ENCODE results near the gene EEFSEC. TPM values are rescaled to one million over a fixed set of nuclear protein-coding genes. Genes with fewer than 3 reads are reported as not detected.

EEFSEC gene
- total RNA-seq, 1 donor from 2014 or later, result 7.1 TPM

DNA sequence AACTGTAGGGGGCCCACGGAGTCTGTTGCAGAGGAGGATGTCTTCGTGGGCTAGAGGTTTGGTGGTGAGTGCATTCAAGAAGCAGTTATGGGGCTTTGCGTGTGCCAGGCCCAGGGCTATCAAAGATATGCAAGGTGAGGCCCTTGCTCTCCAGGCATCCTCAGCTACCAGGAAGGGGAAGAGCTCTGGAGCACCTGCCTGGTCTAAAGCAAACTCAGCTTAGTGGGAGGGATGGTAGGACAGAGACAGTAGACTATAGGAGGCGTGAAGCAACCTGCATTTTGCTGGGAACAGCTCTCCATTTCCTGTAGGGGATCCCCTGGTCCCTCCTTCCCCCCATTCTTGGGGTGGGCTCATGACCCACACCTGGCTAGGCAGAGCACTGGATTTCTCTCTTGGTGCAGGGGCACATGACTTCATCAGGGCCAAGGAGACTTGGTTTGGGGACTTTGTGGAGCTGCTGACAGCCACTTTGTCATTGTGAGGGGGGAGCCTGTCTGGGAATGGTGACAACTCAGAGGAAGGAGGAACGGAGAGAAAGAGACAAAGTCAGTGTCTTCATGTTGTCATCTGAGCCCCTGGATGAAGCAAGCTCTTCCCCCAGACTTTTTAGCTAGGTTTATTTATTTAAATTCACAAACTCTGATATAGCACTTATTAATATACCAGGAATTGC, 8.6 kb upstream of the EEFSEC start:
- Mint-ChIP-seq H3K27ac (ENCODE audit: unreplicated experiment) (no peak overlapping the region), H3K4me1 (ENCODE audit: unreplicated experiment) (no peaks in the 10 kb centered on the region), H3K4me3 (ENCODE audit: unreplicated experiment) (no peak overlapping the region), H3K36me3 (ENCODE audit: low read depth, unreplicated experiment) (no peaks in the 10 kb centered on the region), H3K9me3 (ENCODE audit: unreplicated experiment) (no peaks in the 10 kb centered on the region), H3K27me3 (ENCODE audit: unreplicated experiment) (peaks cover 2% of the 10 kb centered on the region)
- DNase-seq (ENCODE audit: low spot score), result no peak
- TF ChIP-seq CTCF (IDR thresholded peaks at IDR 0.05; ENCODE audit: unreplicated experiment), result no peak

DNA sequence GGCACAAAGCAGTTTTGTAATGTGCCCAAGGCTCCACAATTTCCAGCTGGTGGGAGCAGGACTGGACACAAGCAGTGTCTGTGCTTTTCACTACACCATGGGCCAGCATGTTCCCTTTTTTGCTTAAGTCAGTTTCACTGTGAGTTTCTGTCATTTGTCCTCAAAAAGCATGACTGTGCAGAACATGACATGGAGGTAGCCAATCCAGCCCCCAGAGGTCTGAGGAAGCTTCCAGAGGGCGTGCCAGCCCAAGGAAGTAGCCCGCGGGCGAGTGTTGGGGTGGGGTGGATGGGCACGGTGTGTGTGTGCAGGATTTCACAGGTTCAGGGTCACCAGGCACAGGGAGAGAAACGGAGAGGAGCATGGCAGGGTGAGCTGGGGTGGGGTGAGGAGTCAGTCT, 8.0 kb upstream of the EEFSEC start:
- Mint-ChIP-seq H3K27ac (ENCODE audit: unreplicated experiment) (no peak overlapping the region), H3K9me3 (ENCODE audit: unreplicated experiment) (no peaks in the 10 kb centered on the region), H3K36me3 (ENCODE audit: low read depth, unreplicated experiment) (no peaks in the 10 kb centered on the region), H3K27me3 (ENCODE audit: unreplicated experiment) (peaks cover 2% of the 10 kb centered on the region), H3K4me3 (ENCODE audit: unreplicated experiment) (no peak overlapping the region), H3K4me1 (ENCODE audit: unreplicated experiment) (no peaks in the 10 kb centered on the region)
- no peak for DNase-seq (ENCODE audit: low spot score)
- TF ChIP-seq CTCF (IDR thresholded peaks at IDR 0.05; ENCODE audit: unreplicated experiment), result no peak

GRCh38 chr3:128146201-128146600, 7.1 kb upstream of the EEFSEC start:
- no peaks in the 10 kb centered on the region for H3K9me3 Mint-ChIP-seq (ENCODE audit: unreplicated experiment)
- peaks cover 2% of the 10 kb centered on the region for H3K27me3 Mint-ChIP-seq (ENCODE audit: unreplicated experiment)
- H3K27ac Mint-ChIP-seq (ENCODE audit: unreplicated experiment), result no peak overlapping the region

DNA sequence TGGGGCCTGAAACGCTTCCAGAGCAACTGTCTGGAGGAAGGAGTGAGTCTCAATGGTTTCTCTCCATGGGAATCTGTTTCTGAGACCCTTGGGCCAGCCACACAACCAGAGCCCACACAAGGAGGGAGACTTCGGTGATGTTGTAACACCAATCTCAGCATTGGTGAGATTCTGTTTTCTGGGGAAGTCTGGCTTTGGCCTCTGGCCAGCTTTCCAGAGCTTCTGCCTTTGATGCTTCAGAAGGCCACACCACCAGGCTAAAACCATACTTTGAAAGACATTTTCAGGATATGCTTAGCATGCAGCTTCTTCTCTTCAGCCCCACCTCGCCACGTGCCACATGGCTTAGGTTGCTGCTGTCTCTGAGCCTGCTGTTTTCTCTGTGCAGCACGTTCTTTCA, 3.6 kb upstream of the EEFSEC start:
- H3K9me3 Mint-ChIP-seq (ENCODE audit: unreplicated experiment), result no peaks in the 10 kb centered on the region
- DNase-seq (ENCODE audit: low spot score), result no peak
- H3K27me3 Mint-ChIP-seq (ENCODE audit: unreplicated experiment), result peaks cover 6% of the 10 kb centered on the region
- H3K4me1 Mint-ChIP-seq (ENCODE audit: unreplicated experiment), result no peaks in the 10 kb centered on the region
- H3K27ac Mint-ChIP-seq (ENCODE audit: unreplicated experiment), result no peak overlapping the region
- no peak overlapping the region for H3K4me3 Mint-ChIP-seq (ENCODE audit: unreplicated experiment)
- TF ChIP-seq CTCF (IDR thresholded peaks at IDR 0.05; ENCODE audit: unreplicated experiment), result no peak
- no peaks in the 10 kb centered on the region for H3K36me3 Mint-ChIP-seq (ENCODE audit: low read depth, unreplicated experiment)

More at GRCh38 chr3:128146201-128146600, 7.1 kb upstream of the EEFSEC start:
- no peak for TF ChIP-seq CTCF (IDR thresholded peaks at IDR 0.05; ENCODE audit: unreplicated experiment)
- Mint-ChIP-seq H3K4me1 (ENCODE audit: unreplicated experiment) (no peaks in the 10 kb centered on the region), H3K36me3 (ENCODE audit: low read depth, unreplicated experiment) (no peaks in the 10 kb centered on the region), H3K4me3 (ENCODE audit: unreplicated experiment) (no peak overlapping the region)
- DNase-seq (ENCODE audit: low spot score), result no peak

- peaks cover 3% of the 10 kb centered on the region for H3K36me3 Mint-ChIP-seq (ENCODE audit: low read depth, unreplicated experiment)
- no peaks in the 10 kb centered on the region for H3K4me1 Mint-ChIP-seq (ENCODE audit: unreplicated experiment)
- no peak overlapping the region for H3K27ac Mint-ChIP-seq (ENCODE audit: unreplicated experiment)
- no peak for DNase-seq (ENCODE audit: low spot score)
- no peaks in the 10 kb centered on the region for H3K9me3 Mint-ChIP-seq (ENCODE audit: unreplicated experiment)
- no peak for TF ChIP-seq CTCF (IDR thresholded peaks at IDR 0.05; ENCODE audit: unreplicated experiment)
- no peak overlapping the region for H3K4me3 Mint-ChIP-seq (ENCODE audit: unreplicated experiment)
- H3K27me3 Mint-ChIP-seq (ENCODE audit: unreplicated experiment), result peaks cover 4% of the 10 kb centered on the region
Measured at GRCh38 chr3:128151758-128152274, 1.5 kb upstream of the EEFSEC start.
